Hematopoietic multipotent progenitor cell treated with erythropoietin and hydrocortisone succinate and interleukin-3 and kit ligand, for 17 days (in vitro differentiated cells): ENCODE measurements around the gene CRYBA2.
A peak's percentile ranks its signal among the peaks of the same experiment; 100 is the strongest.

Experiments
- DNase-seq: peaks from one replicate; pipeline ENCODE4 v3.0.0-alpha.2; 2015; ENCODE audit warnings: low spot score

The CRYBA2 gene

DNA sequence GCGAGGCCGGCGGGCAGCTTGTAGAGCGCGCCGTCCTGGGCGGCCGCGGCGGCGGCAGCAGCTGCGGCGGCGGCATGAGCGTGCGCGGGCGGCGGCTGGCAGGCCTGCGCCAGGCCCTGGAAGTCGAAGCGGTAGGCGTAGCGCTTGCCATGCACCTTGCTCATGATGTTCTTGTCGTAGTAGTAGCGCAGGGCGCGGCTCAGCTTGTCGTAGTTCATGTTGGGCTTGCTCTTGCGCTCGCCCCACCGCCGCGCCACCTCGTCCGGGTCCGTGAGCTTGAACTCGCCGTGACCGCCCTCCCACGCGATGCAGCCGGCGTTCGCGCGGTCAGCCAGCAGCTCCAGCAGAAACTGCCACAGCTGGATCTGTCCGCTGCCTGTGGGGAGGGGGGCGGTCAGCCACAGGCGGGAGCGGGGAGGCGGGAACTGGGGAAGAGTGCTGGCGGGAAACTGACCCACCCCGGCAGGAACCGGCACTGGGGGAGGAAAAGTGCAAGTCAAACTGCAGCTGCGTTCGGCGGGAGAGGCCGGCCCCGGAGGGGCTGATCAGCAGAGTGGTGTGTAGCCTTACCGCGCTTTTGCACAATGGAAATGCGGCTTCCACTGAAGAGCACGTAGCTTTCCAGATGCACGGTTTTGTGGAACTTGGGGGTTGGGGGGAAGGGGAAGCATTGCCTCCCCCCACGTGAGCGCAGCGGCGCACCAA, 11.2 kb downstream of the CRYBA2 start:
- no peak for DNase-seq

DNA sequence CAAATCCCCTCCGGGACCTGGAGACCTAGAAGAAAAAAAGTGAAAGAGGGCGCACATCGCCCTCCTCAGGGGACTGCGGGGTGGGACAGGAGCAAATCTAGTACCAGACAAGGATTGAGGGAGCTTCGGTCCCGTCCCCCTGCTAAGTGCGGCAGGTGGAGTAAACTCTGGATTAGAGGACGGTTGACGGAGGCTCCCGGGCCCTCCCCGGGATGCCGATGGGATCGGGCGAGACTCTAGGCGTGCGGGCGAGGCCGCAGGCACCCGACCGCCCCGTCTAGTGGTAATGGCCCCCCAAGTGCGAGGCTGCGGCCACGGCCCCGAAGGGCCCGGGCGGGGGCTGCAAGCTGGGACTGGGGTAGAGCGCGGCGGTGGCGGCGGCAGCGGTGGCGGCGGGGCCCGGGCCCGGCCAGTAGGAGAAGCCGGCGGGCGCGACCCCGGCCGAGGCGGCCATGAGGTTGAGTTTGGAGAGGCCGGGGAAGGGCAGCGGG, 11.8 kb downstream of the CRYBA2 start:
- no peak for DNase-seq

DNA sequence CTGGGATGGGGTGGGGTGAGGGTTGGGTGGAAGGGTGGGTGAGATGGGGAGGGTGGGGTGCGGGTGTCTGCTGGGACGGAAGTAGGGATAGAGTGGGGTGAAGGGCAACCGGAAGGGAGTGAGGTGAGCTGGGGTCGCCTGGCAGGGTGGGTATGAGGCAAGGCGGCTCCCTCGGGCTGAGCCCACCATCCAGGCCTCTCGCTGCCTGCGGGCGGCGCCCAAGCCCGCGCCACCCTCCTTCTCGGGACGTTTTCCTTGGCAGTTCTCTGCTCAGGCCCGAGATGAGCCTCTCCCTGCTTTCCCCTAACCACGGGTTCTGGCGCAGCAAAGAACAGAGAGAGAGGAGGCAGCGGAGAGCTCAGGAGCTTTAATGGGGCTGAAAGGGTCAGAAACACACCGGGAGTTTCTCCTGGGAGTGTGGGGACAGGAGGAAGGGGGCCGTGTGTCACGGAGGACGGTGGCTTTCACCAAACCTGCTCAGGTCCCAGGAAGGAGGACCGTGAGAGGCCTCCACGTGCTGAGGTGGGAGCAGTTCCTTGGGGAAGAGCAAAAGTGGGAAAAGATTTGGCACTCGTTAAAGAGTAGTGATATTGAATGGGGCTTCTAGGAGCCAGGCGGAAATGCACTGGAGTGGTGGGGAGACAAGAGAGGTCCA, 12.4 kb downstream of the CRYBA2 start:
- no peak for DNase-seq

DNA sequence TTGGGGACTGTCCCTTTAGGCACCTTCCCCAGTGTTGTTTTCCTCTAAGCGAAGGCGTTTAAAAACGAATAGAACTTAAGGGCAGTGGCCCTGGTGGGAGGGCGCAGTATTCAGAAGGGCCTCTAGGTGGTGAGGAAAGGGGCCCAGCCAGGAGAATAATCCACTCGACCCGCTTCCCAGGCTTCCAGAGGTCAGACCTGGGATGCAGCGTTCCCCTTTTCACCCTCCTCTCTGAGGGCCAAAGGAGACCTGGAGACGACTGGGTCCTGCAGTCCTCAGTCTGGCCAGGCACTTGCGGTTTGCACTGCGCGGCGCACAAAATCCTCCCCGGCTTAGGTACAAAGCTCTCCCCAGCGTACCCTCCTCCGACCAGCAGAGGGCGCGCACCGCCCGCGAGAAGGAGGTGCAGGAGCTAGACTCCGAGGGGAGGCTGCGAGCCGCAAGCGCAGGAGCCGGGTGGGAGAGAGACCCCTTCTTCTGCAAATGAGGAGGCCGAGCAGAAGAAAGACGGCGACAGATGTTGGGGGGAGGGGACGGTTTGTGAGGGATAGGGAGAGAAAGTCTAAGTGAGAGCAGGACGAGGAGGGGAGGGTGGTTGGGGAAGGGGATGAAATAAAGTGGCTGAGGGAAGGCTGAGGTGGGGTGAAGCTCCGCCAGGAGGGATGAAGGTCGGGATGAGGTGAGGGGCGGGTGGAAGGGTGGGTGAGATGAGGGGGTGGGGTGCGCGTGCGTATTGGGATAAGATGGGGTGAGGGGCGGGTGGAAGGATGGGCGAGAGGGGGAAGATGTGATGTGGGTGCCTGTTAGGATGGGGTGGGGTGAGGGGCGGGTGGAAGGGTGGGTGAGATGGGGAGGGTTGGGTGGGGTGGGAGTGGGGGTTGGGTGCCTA, 13.1 kb downstream of the CRYBA2 start:
- DNase-seq = peak; percentile 54

DNA sequence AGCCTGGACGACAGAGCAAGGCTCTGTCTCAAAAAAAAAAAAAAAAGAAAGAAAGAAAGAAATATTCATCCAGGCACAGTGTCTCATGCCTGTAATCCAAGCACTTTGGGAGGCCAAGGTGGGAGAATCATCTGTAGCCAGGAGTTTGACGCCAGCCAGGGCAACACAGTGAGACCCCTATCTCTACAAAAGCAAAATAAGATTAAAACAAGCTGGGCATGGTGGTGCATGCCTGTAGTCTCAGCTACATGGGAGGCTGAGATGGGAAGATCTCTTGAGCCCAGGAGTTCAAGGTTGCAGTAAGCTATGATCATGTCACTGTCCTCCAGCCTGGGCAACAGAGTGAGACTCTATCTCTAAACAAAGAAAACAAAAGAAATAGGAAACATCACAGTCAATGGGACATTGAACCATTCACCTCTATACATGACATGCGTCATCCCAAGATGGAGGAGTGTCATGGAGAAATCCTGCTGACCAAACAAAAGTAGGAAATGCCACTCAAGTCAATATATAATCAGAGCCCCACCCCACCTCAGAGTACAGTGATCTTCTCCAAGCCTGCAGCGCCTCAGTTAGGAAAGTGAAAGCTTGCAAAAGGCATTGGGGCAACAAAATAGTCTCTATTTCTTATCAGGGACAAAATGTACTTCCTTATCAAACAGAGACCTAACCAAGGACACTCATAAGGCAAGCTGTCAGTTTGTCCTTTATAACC, 18.0 kb downstream of the CRYBA2 start:
- no peak for DNase-seq

DNA sequence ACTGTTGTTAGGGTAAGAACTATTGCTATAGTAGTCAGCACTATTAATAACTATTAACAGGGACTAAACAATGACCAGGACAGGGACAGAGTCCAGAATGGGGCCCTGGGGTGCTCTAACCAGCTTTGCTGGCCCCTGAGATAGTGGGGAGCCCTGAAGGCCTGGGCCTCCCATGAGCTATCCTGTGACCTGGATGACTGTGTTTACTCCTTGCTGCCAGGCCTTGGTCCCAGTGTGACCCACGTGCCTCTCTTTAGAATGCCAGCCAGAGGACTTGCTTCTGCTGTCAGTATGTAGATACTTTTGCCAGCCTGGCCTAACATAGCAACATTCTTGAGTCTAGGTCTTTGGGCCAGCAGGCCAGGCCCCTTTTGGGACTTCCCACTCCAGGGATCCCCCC, 22.3 kb downstream of the CRYBA2 start:
- DNase-seq = no peak

DNA sequence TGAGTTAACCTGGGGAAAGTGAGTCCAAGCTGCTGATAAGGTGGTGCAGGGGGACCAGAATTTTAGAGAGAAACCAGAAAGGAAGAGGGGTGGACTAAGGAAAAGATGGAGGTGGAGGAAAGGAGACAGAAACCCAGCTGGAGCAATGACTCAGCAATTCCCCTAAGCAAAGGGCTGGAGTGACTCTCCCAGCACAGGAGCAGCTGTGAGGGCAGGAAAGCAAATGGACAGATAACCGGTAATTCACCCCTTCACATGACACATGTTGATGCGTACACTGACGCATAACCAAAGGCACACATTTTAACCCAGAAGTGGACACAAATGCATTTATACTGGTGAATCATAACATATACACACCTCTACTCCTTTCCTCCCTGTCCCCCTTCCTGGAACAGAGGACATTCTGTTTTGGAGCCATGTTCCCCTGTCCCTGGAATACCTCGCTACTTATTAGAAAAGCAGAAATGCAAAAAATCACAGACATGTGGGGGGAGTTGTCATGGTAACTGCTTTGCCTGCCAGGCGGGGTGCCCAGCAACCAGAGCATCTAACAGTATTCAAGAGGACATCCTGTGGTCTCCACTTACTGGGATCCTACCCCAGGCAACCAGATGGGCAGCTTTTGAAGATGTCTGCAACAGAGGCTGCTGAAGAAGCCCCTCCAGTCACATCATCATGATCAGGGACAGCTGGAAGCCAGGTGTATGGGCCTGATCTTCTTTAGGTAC, 29.0 kb downstream of the CRYBA2 start:
- no peak for DNase-seq

DNA sequence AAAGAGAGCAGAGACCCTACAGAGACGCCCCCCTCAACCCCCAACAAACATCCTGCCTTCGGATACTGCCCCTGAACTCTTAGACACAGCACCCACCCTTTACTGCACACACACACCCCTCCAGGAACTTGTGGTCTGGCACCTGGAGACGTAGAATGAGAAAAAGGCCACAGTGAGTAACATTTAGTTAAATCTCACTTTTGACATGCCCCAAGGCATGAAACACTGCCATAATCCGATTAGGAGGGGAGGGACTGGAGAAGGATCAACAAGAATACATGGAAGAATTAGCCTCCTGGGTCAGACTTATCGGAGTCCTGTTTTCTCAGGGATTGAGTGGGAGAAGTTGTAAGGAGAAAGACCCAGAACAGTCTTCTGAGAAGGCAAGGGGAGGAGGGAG, 29.6 kb downstream of the CRYBA2 start:
- DNase-seq = no peak

DNA sequence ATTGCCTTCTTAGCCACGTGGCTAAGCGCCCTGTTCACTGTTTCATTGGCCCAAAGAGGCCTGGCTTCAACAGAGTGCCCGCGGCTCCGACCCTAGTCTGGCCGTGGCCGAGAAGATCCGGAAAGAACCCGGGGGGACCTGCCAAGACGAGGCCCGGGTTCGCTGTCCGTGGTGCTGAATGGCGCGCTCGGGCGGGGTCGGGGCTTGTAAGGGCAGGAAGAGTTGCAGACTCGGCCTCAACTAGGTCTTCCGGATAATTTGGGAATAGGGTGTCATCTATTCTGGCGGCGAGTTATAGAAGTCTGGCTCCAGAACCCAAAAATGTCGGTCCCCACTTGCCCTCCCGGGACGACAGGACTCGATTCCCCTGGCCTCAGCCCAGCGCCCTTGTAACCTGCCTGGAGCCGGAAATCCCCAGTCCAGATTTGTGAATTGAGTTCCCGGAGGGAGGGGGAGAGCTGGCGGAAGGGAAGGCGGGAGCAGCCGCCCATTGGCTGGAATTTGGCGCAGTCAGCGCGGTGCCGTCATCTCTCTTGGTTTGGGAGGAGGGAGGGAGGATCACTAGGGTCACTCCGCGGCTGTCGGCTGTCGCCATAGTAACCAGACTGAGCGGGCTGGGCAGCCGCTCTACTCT, 30.2 kb downstream of the CRYBA2 start:
- DNase-seq = no peak

DNA sequence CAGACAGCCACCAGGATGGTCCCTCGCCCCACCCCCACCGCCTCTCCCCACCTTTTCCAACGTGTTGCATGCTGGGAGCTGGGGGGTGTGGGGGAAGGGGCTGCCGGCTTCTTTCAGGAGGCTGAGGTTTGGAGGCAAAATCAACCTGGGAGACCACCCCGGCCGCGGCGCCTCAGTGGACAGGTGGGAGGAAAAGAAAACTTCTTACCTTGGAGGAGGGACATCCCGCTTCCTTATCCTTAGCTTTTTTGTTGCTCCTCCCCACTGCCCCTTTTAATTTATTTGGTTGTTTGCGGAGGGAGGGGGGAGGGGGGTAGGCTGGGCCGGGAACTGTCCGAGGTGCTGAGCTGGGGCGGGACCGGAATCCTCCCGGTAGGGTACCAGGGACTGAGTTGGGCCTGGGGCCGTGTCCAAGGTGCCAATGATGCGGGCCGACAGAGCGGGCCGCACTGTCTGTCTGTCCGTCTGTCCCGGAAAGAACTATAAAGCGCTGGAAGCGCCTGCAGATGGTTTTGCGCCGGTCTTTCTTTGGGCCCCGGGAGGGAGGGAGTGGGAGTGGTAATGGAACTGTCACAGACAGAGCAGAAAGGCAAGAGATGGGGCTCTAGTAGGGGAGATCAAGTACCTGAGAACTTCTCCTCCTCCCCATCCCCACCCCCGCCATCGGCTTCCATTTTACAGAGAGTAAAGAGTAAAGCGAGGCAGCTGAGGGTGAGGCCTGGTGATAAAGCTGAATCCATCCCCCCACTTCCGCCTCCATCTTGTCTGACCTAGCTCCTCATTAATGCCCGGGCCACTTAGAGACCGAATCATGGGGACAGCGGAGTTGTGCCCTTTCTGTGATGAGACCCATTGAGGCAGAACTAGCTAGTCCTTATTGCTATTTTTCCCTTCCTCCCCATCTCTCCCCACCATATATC, 31.3 kb downstream of the CRYBA2 start:
- no peak for DNase-seq

DNA sequence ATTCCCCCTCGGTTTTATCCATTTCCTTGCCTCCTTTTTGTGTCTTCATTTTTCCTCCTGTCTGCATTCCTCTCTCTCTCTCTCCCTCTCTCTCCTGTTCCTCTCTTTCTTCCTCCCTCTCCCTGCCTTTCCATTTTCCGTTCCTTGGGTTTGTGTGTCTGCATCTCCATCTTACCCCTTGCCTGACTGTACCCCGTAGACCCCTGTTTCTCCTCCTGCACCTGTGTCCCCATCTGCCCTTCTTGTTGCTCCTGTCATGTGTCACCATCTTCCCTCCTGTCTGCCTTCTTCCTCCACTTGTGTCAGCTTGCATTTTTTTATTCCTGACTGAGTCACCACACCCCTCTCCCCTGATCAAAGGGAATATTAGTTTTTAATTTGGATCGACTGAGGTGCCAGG, 32.0 kb downstream of the CRYBA2 start:
- DNase-seq = no peak

DNA sequence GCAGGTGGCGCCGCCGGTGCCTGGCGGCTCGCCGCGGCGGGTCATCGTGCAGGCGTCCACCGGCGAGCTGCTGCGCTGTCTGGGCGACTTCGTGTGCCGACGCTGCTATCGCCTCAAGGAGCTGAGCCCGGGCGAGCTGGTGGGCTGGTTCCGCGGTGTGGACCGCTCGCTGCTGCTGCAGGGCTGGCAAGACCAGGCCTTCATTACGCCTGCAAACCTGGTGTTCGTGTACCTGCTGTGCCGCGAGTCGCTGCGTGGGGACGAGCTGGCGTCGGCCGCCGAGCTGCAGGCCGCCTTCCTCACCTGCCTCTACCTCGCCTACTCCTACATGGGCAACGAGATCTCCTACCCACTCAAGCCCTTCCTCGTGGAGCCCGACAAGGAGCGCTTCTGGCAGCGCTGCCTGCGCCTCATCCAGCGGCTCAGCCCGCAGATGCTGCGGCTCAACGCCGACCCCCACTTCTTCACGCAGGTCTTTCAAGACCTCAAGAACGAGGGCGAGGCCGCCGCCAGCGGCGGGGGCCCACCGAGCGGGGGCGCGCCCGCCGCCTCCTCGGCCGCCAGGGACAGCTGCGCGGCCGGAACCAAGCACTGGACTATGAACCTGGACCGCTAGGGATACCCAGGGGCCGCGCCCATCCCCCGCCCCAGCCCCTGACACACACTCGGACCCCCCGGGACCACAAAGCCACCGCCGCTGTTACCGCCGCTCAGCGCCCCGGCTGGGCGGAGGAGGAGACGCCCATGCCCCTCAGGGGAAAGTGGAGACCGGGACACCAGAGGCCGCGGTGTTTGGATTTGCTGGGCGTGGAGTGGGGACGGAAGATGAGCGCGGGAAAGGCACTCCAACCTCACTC, 32.7 kb downstream of the CRYBA2 start:
- DNase-seq = no peak

DNA sequence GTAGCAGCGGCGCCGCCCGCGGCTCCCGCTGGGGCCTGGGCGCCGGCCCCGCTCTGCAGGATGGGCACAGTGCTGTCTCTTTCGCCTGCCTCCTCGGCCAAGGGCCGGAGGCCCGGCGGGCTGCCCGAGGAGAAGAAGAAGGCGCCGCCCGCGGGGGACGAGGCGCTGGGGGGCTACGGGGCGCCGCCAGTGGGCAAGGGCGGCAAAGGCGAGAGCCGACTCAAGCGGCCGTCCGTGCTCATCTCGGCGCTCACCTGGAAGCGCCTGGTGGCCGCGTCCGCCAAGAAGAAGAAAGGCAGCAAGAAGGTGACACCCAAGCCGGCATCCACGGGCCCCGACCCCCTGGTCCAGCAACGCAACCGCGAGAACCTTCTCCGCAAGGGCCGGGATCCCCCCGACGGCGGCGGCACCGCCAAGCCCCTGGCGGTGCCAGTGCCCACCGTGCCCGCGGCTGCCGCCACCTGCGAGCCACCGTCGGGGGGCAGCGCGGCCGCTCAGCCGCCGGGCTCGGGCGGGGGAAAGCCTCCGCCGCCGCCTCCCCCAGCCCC, 33.4 kb downstream of the CRYBA2 start:
- DNase-seq = no peak

DNA sequence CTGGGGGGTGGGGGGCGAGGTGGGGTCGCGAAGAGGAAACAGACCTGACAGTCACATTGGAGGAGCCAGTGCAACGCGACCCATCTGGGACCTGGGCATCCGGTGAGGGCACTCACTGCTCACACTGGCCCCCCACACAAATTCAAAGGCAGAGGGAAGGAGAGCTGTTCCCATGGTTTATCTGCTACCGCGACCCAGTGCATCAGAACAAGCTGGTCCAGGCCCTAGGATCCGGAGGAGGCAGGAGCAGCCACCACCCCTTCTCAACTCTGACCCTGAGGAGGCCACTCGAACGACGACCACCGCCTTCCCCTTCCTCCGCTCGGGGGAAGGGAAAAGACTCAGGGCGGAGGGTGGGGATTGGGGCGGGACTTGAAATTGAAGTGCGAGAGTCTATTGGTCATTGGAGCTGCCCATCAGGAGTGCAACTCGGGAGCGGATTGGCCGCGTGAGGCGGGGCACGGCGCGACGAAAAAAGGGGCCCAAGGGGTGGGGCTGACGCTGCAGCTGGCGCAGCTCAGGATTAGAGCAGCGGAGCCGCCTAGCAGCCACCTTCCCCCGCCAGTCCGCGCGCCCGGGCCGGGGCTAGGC, 34.0 kb downstream of the CRYBA2 start, which contains the start of gene CDK5R2:
TSS of gene CDK5R2 (plus strand) at position 526 of the 591 bp plus-strand sequence. CDS start 155 bp downstream, outside the sequence.
- peak; percentile 9 for DNase-seq

DNA sequence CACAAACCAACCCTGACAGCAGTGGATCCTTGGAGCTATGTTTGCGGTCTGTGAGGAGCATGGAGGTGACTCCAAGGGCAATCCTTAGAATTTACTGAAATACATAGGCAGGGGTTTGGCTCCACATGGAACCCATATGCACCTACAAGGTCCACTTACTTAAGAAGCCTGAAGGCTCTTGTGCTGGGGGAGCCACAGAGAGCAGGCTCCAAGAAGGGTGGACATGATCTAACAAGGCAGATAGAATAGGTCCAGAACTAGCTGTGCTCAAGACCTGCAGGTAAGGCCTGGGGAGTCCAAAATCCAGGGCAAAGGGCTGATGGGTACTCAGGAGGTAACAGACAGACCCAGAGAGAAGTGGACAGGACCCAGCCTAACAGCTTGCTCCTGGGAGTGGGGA, 34.9 kb downstream of the CRYBA2 start:
- DNase-seq = no peak

DNA sequence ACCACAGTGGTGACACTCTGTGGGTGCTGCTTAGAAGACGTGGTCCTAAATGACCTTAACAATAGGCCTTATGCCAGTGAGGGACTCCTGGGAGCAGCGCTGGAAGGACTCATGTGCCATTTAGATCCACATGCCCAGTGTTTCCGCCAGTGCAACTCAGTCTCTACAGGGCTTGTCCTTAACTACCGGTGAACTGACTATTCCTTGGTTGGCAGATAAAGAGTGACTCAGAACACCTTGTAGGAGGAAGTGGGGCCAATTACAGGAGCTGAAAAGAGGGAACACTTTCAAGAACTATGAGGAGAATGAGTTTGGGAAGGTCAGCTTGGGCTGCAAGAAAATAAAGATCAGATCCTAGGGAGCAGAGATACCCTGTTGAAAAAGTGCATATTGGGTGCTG, 35.6 kb downstream of the CRYBA2 start:
- DNase-seq = no peak

DNA sequence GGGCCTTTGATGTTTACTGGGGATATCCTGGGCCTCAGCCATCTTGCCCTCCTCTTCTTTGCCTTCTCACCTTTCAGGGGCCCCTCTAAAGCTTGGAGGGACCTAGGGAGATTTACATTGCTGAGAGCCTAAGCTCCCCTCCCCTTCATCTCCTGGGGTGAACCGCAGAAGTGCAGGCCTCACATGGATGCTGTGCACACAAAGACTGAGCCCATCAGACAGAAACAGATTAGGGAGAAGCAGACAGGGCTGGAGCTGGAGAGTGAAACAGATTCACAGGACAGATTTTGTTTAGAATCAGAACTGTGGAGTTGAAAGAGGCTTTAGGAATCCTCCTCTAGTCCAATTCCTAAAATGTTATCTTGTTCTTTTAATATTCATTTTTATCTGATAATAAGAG, 37.2 kb downstream of the CRYBA2 start:
- no peak for DNase-seq
